HEK293T (cell line): ENCODE measurements around the gene AMPD3.

ENCODE experiments used
- CTCF ChIA-PET: fragments of 350-600 bp; formaldehyde crosslinking; extraction: SDS; loops from one replicate; lab custom pipeline; 2021; ENCODE audit warnings: antibody characterized with exemption, inconsistent platforms; lab: Yijun Ruan, JAX
- POLR2A ChIA-PET: fragments of 350-600 bp; formaldehyde crosslinking; extraction: SDS; loops from one replicate; lab custom pipeline; 2020; ENCODE audit warnings: antibody characterized with exemption, inconsistent platforms; lab: Yijun Ruan, JAX
- DNase-seq: peaks from one replicate; pipeline ENCODE4 v3.0.0; 2012; ENCODE audit warnings: mixed read lengths; ENCODE audit errors: extremely low spot score
- ARNT ChIP-seq: fragments of 450-650 bp; IDR thresholded peaks from 2 replicates; pipeline ENCODE4 v1.6.1; 2017; ENCODE audit warnings: mild to moderate bottlenecking
- BHLHE40 ChIP-seq: fragments of 450-650 bp; IDR thresholded peaks from 2 replicates; pipeline ENCODE4 v1.6.1; 2016; ENCODE audit warnings: mild to moderate bottlenecking, moderate library complexity, borderline replicate concordance
- CTBP1 ChIP-seq: fragments of 450-650 bp; IDR thresholded peaks from 2 replicates; pipeline ENCODE4 v1.6.1; 2016; ENCODE audit warnings: borderline replicate concordance
- ELF4 ChIP-seq: fragments of 450-650 bp; IDR thresholded peaks from 2 replicates; pipeline ENCODE4 v1.6.1; 2017; ENCODE audit warnings: antibody characterized with exemption
- FOXA1 ChIP-seq: fragments of 450-650 bp; IDR thresholded peaks from 2 replicates; pipeline ENCODE4 v1.6.1; 2016; ENCODE audit warnings: mild to moderate bottlenecking
- FOXK2 ChIP-seq: fragments of 450-650 bp; IDR thresholded peaks from 2 replicates; pipeline ENCODE4 v1.6.1; 2016; ENCODE audit warnings: mild to moderate bottlenecking
- FOXM1 ChIP-seq: fragments of 450-650 bp; IDR thresholded peaks from 2 replicates; pipeline ENCODE4 v1.6.1; 2017; ENCODE audit warnings: mild to moderate bottlenecking, borderline replicate concordance
- HDGF ChIP-seq: fragments of 450-650 bp; IDR thresholded peaks from 2 replicates; pipeline ENCODE4 v1.6.1; 2017; ENCODE audit warnings: antibody characterized with exemption, borderline replicate concordance
- L3MBTL2 ChIP-seq: fragments of 450-650 bp; conservative IDR thresholded peaks from 2 replicates; pipeline ENCODE4 v1.6.1; 2016; ENCODE audit warnings: mild to moderate bottlenecking
- LEF1 ChIP-seq: fragments of 450-650 bp; IDR thresholded peaks from 2 replicates; pipeline ENCODE4 v1.6.1; 2017; ENCODE audit warnings: mild to moderate bottlenecking, borderline replicate concordance
- NFRKB ChIP-seq: fragments of 450-650 bp; IDR thresholded peaks from 2 replicates; pipeline ENCODE4 v1.6.1; 2016; ENCODE audit warnings: mild to moderate bottlenecking, moderate library complexity
- SP1 ChIP-seq: fragments of 450-650 bp; IDR thresholded peaks from 2 replicates; pipeline ENCODE4 v1.6.1; 2017
- SUZ12 ChIP-seq: fragments of 450-650 bp; IDR thresholded peaks from 2 replicates; pipeline ENCODE4 v1.6.1; 2016; ENCODE audit warnings: mild to moderate bottlenecking
- TARDBP ChIP-seq: fragments of 450-650 bp; IDR thresholded peaks from 2 replicates; pipeline ENCODE4 v1.6.1; 2016
- ZNF384 ChIP-seq: fragments of 450-650 bp; IDR thresholded peaks from 2 replicates; pipeline ENCODE4 v1.6.1; 2016
- TF ChIP-seq, protein P1 (sequence below): fragments of 450-650 bp; IDR thresholded peaks from 2 replicates; pipeline ENCODE4 v1.6.1; 2016

Gene AMPD3

DNA sequence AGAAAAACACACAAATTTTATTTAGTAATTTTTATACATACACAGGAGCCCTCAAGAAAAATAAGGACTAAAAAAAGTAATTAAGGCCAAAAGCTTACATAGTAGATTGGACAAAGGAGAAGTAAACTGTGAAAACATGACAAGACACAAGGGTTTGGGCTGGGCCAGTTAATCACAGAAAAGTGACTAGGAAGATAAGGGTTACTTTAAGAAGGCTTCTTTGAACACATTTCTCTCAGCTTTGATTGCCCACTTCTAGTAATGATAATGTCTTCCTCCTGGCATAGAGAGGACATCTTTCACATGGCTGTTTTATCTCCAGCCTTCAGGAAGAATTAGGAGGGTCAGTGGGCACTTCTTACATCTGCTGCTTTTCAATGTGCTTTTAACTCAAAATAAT is 82.5 kb downstream of the AMPD3 start:
- CTCF ChIA-PET, result no interaction called here
- TF ChIP-seq LEF1 (no peak), FOXM1 (no peak)
- POLR2A ChIA-PET, result no interaction called here
- DNase-seq, result no peak

DNA sequence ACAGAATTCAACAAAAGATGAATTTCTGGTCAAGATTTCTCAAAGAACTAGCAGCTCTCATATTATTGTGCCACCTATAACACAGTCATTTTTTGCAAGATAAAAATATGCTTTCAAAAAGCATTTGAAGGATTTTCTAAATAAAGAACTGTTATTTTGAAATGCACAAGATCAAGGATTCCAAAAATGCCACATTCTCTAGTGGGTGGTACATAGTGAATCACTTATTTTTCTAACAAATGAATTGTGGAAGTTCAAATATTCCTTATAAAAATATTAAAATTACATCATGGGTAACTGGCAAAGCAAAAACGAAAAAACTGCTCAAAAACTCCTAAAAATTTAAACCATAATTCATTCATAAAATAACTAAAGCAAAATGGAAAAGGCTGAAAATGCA is 83.9 kb downstream of the AMPD3 start:
- POLR2A ChIA-PET, result no interaction called here
- DNase-seq, result no peak
- TF ChIP-seq FOXK2, result no peak
- TF ChIP-seq NFRKB, result no peak
- TF ChIP-seq L3MBTL2, result no peak
- TF ChIP-seq CTBP1, result no peak
- no peak for TF ChIP-seq ELF4
- TF ChIP-seq LEF1, result no peak
- TF ChIP-seq BHLHE40, result no peak
- TF ChIP-seq, protein P1, sequence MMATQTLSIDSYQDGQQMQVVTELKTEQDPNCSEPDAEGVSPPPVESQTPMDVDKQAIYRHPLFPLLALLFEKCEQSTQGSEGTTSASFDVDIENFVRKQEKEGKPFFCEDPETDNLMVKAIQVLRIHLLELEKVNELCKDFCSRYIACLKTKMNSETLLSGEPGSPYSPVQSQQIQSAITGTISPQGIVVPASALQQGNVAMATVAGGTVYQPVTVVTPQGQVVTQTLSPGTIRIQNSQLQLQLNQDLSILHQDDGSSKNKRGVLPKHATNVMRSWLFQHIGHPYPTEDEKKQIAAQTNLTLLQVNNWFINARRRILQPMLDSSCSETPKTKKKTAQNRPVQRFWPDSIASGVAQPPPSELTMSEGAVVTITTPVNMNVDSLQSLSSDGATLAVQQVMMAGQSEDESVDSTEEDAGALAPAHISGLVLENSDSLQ, result no peak
- TF ChIP-seq SUZ12, result no peak
- no peak for TF ChIP-seq ARNT
- TF ChIP-seq TARDBP, result no peak
- CTCF ChIA-PET, result no interaction called here

DNA sequence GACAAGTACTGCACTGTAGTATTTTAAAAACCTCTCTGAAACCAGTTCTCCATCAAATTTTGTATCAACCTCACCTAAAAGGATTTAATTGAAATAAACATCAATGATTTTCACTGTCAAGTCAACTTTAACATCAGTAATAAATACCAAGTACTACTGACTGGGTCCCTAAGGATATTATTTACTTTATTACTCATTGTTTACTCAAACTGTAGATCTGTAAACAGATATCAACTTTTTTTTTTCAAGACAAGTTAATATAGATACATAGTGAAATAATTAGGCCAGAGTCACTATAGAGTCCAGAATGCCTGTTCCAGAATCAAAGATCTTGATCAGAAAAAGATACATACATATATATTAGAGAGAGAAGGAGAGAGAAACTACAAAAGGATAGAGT is 84.3 kb downstream of the AMPD3 start:
- POLR2A ChIA-PET, result interaction anchor here (1.1 to 2.1 kb wide), 2 partner anchors 7 to 216 kb away, joined by 3 to 9 read pairs; no protein-coding TSS in a partner anchor
- no peak for TF ChIP-seq LEF1
- no peak for TF ChIP-seq SUZ12
- no peak for TF ChIP-seq TARDBP
- TF ChIP-seq, protein P1, result no peak
- TF ChIP-seq CTBP1, result no peak
- no peak for TF ChIP-seq ZNF384
- TF ChIP-seq NFRKB, result no peak
- TF ChIP-seq FOXM1, result no peak
- TF ChIP-seq SP1, result no peak
- no peak for TF ChIP-seq L3MBTL2
- no peak for TF ChIP-seq ARNT
- no peak for TF ChIP-seq HDGF
- TF ChIP-seq FOXA1, result no peak
- TF ChIP-seq ELF4, result no peak
- TF ChIP-seq FOXK2, result no peak
- CTCF ChIA-PET, result interaction anchor here (1.8 kb wide), 1 partner anchor 9 kb away, joined by 4 read pairs; no protein-coding TSS in a partner anchor
- no peak for DNase-seq

DNA sequence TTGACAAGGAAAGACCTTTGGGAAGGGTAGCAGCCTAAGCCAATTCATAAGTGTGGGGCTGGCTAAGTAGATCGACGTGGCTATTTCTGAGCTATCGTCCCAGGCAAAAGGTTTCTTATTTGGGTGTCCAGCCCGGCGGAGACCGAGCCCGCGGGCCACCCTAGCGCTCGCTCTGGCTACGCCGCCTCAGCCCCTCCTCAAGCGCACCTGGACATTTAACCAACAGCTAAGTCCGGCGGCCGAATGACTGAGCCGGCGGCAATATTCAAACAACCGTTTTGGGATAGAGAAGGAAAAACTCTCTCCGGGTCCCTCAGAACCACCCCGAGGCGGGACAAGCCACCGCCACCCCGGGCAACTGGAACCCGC is 85.5 kb downstream of the AMPD3 start:
- TF ChIP-seq BHLHE40 (no peak), ELF4 (no peak), TARDBP (no peak), ARNT (no peak), L3MBTL2 (no peak), FOXK2 (no peak), LEF1 (no peak), FOXA1 (no peak), HDGF (no peak), CTBP1 (no peak), SP1 (no peak)
- TF ChIP-seq, protein P1, result no peak
- POLR2A ChIA-PET, result interaction anchor here (0.9 to 2.1 kb wide), 14 partner anchors 8 to 215 kb away, joined by 3 to 9 read pairs (median 3); partner anchors contain the start of gene AMPD3
- CTCF ChIA-PET, result interaction anchor here (0.5 to 1.8 kb wide), 12 partner anchors 10 to 201 kb away, joined by 3 to 5 read pairs (median 4); no protein-coding TSS in a partner anchor
- peak; percentile 34 for DNase-seq

DNA sequence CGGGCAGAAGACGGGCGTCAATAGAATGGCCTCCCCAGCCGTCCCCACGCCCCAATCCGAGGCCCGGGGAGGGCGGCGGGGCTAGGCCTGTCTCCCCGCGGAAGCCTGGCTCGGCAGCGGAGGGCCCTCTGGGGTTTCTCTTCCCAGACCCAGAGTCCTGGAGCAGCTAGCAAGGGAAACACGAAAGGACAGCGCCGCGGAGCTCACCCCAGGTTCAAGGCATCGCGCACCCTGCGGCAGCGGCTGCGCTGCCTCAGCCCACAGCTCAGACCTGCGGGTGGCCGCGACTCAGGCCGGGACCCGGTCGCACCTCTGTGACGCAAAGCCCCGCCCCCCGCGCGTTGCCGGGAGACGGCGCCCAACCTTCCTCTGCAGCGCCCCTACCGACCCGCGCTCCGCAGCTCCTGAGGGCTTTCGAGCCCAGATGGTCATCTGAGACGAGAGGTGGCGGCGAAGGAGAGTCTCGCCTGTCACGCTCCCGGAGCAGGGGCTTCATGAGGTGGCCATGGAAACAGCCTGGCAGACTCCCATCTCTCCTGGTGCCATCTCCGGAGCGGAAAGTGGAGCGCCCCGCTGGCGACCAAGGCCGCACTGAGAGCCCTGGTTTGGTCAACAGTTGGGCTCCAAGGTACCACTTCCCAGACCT is 86.0 kb downstream of the AMPD3 start, which contains the start of gene RNF141:
Gene RNF141, minus strand, starts transcription at position 273 of the 646 bp plus-strand sequence. CDS start 7,029 bp downstream, outside the sequence.
- TF ChIP-seq BHLHE40 (no peak), ELF4 (peak; percentile 34; the same call in 1 of the 2 replicates), LEF1 (peak; percentile 27; the same call in 1 of the 2 replicates), L3MBTL2 (peak; percentile 58)
- TF ChIP-seq, protein P1, result no peak
- ChIA-PET POLR2A (interaction anchor here (0.9 to 2.1 kb wide), 13 partner anchors 8 to 212 kb away, joined by 3 to 9 read pairs (median 3); partner anchors contain the start of gene AMPD3), CTCF (interaction anchor here (0.5 to 1.8 kb wide), 13 partner anchors 11 to 1105 kb away, joined by 3 to 5 read pairs (median 4); no protein-coding TSS in a partner anchor)
- peak; percentile 96 for DNase-seq
